Liver (tissue), 9 donors: ENCODE measurements around the gene ZNF738. TPM values are rescaled to one million over a fixed set of nuclear protein-coding genes. Genes with fewer than 3 reads are reported as not detected.

Experiments
- DNase-seq: peaks from one replicate; pipeline ENCODE4 v3.0.0-alpha.2; 2017; ENCODE audit warnings: low spot score
- H3K27ac ChIP-seq, 2 donors: one replicate each; pipeline ENCODE4 v1.7.0; 2013; ENCODE audit warnings: inconsistent platforms in 2 of 2, low read length in 2 of 2, control low read depth in 1 of 2, low read depth in 1 of 2, mild to moderate bottlenecking in 1 of 2
- H3K27me3 ChIP-seq, 4 donors: one replicate each; pipeline versions ENCODE4 v1.6.1 to v1.7.0; 2013; ENCODE audit warnings: low read length in 3 of 4, inconsistent platforms in 1 of 4, mild to moderate bottlenecking in 1 of 4, moderate library complexity in 1 of 4; ENCODE audit not compliant: control insufficient read depth in 4 of 4, insufficient read depth in 4 of 4
- H3K36me3 ChIP-seq, 4 donors: one replicate each; pipeline versions ENCODE4 v1.6.1 to v1.7.0; 2013; ENCODE audit warnings: low read length in 3 of 4, mild to moderate bottlenecking in 3 of 4, low read depth in 1 of 4, moderate library complexity in 1 of 4; ENCODE audit not compliant: control insufficient read depth in 4 of 4, insufficient read depth in 3 of 4
- H3K4me1 ChIP-seq, 4 donors: one replicate each; pipeline versions ENCODE4 v1.6.1 to v1.7.0; 2013; ENCODE audit warnings: low read length in 3 of 4, mild to moderate bottlenecking in 3 of 4, moderate library complexity in 1 of 4; ENCODE audit not compliant: control insufficient read depth in 4 of 4, insufficient read depth in 4 of 4
- H3K4me3 ChIP-seq, 3 donors: one replicate each; pipeline versions ENCODE4 v1.6.1 to v1.7.0; 2013; ENCODE audit warnings: low read length in 3 of 3, control low read depth in 1 of 3, low read depth in 1 of 3, mild to moderate bottlenecking in 1 of 3
- H3K9ac ChIP-seq, 2 donors: one replicate each; pipeline ENCODE4 v1.7.0; 2013; ENCODE audit warnings: low read length in 2 of 2, mild to moderate bottlenecking in 2 of 2, moderate library complexity in 2 of 2, control low read depth in 1 of 2, low read depth in 1 of 2
- H3K9me3 ChIP-seq, 4 donors: one replicate each; pipeline versions ENCODE4 v1.6.1 to v1.7.0; 2013; ENCODE audit warnings: low read length in 3 of 4; ENCODE audit not compliant: control insufficient read depth in 4 of 4
- ATF3 ChIP-seq: IDR thresholded peaks from 2 replicates; pipeline ENCODE4 v1.6.1; 2016; ENCODE audit warnings: antibody characterized with exemption
- CTCF ChIP-seq: fragments of 150-350 bp; IDR thresholded peaks from 2 replicates; pipeline ENCODE4 v1.5.1; 2017; ENCODE audit warnings: improper control_type of control experiment, low read depth, low read length; ENCODE audit not compliant: missing input control
- EGR1 ChIP-seq, 2 donors: IDR thresholded peaks; 2 replicates each; pipeline ENCODE4 v1.6.1; 2016 to 2018; ENCODE audit warnings: antibody characterized with exemption in 2 of 2, low read depth in 2 of 2
- FOXA1 ChIP-seq: IDR thresholded peaks from 2 replicates; pipeline ENCODE4 v1.6.1; 2016; ENCODE audit warnings: antibody characterized with exemption
- FOXA2 ChIP-seq: IDR thresholded peaks from 2 replicates; pipeline ENCODE4 v1.6.1; 2016; ENCODE audit warnings: antibody characterized with exemption
- GABPA ChIP-seq, 2 donors: IDR thresholded peaks in 1 of 2; conservative IDR thresholded peaks in 1 of 2; 2 replicates each; pipeline ENCODE4 v1.6.1; 2016; ENCODE audit warnings: antibody characterized with exemption in 2 of 2, mild to moderate bottlenecking in 1 of 2, moderate library complexity in 1 of 2
- HNF4A ChIP-seq, 2 donors: conservative IDR thresholded peaks; 2 replicates each; pipeline ENCODE4 v1.6.1; 2016; ENCODE audit warnings: antibody characterized with exemption in 2 of 2, mild to moderate bottlenecking in 2 of 2
- HNF4G ChIP-seq: IDR thresholded peaks from 2 replicates; pipeline ENCODE4 v1.6.1; 2016; ENCODE audit warnings: antibody characterized with exemption
- JUND ChIP-seq, 2 donors: IDR thresholded peaks; 2 replicates each; pipeline ENCODE4 v1.6.1; 2016; ENCODE audit warnings: antibody characterized with exemption in 2 of 2
- MAX ChIP-seq: IDR thresholded peaks from 2 replicates; pipeline ENCODE4 v1.6.1; 2016; ENCODE audit warnings: antibody characterized with exemption
- NR2F2 ChIP-seq: IDR thresholded peaks from 2 replicates; pipeline ENCODE4 v1.6.1; 2016; ENCODE audit warnings: antibody characterized with exemption
- RAD21 ChIP-seq, 2 donors: IDR thresholded peaks; 2 replicates each; pipeline ENCODE4 v1.6.1; 2016; ENCODE audit warnings: antibody characterized with exemption in 2 of 2, mild to moderate bottlenecking in 2 of 2
- REST ChIP-seq: IDR thresholded peaks from 2 replicates; pipeline ENCODE4 v1.6.1; 2016; ENCODE audit warnings: antibody characterized with exemption, mild to moderate bottlenecking
- RXRA ChIP-seq, 2 donors: IDR thresholded peaks; 2 replicates each; pipeline ENCODE4 v1.6.1; 2017 to 2018; ENCODE audit warnings: antibody characterized with exemption in 2 of 2, mild to moderate bottlenecking in 1 of 2
- SP1 ChIP-seq: IDR thresholded peaks from 2 replicates; pipeline ENCODE4 v1.6.1; 2018; ENCODE audit warnings: antibody characterized with exemption, mild to moderate bottlenecking
- TAF1 ChIP-seq: conservative IDR thresholded peaks from 2 replicates; pipeline ENCODE4 v1.6.1; 2016; ENCODE audit warnings: antibody characterized with exemption, mild to moderate bottlenecking
- YY1 ChIP-seq: IDR thresholded peaks from 2 replicates; pipeline ENCODE4 v1.6.1; 2016; ENCODE audit warnings: antibody characterized with exemption, mild to moderate bottlenecking
- ZBTB33 ChIP-seq: IDR thresholded peaks from 2 replicates; pipeline ENCODE4 v1.6.1; 2016; ENCODE audit warnings: antibody characterized with exemption
- WGBS: extraction: QIAGEN DNeasy Blood & Tissue Kit; methylation state at CpG from one replicate; pipeline ENCODE4 v1.1.7; 2013; 5-methylcytosine and 5-hydroxymethylcytosine counted together
- polyA plus RNA-seq, 2 donors: library from polyadenylated mRNA; stranded (reverse) in 1 of 2; unstranded in 1 of 2; fragments of 200-250 nt in 1 of 2; fragments of >200 nt in 1 of 2; fragmentation: Nextera tagmentation in 1 of 2; extraction: Ambion mirVana in 1 of 2; gene quantifications; one replicate each; pipeline versions ENCODE4 v1.2.1 to v1.2.3, GENCODE V29; 2013 to 2015
- total RNA-seq, 2 donors: library from RNA; depleted of rRNA; stranded (reverse); fragments of >200 nt; gene quantifications; one replicate each; pipeline ENCODE4 v1.2.3, GENCODE V29; 2014
- donor health status: healthy.
- donor health status: healthy.
- donor health status: healthy.
- donor health status: healthy.
- donor health status: healthy.

The ZNF738 gene
- total and polyA plus RNA-seq, 4 donors, result 0.29 to 4.5 (median 0.58) TPM

- Histone ChIP-seq H3K36me3 (peaks cover 0 to 2% (median under 1%) of the 10 kb centered on the region in 4 donors), H3K9me3 (peaks cover 0 to 2% (median 0%) of the 10 kb centered on the region in 4 donors), H3K4me1 (peaks cover 0 to 7% (median 5%) of the 10 kb centered on the region in 4 donors), H3K9ac (peak within 1 kb of the TSS; percentile 50 to 90), H3K27me3 (no peaks in the 10 kb centered on the region), H3K4me3 (peak within 1 kb of the TSS; percentile 79 to 91 (median 79)), H3K27ac (peak within 1 kb of the TSS; percentile 71 to 77)
- DNase-seq, result peak; percentile 87
- 1% methylated on average over 32 of the region's 32 CpGs for WGBS
- TF ChIP-seq GABPA (IDR thresholded peaks at IDR 0.05 in 1 of 2, conservative IDR thresholded peaks at IDR 0.05 in 1 of 2) (peak; percentile 35 to 81), FOXA1 (no peak), RAD21 (IDR thresholded peaks at IDR 0.05) (peak in 1 of 2 donors; percentile 2), CTCF (no peak), EGR1 (IDR thresholded peaks at IDR 0.05; ENCODE audit: low read depth in 2 of 2) (no peak), MAX (peak; percentile 19), REST (peak; percentile 80), ZBTB33 (no peak), RXRA (IDR thresholded peaks at IDR 0.05) (no peak), HNF4A (conservative IDR thresholded peaks at IDR 0.05) (peak; percentile 33 to 41), TAF1 (peak; percentile 97), YY1 (peak; percentile 94), JUND (IDR thresholded peaks at IDR 0.05) (no peak), NR2F2 (no peak), HNF4G (no peak), FOXA2 (no peak), ATF3 (no peak), SP1 (peak; percentile 54)
Observed at GRCh38 chr19:21328885-21329605, 29.8 kb upstream of the ZNF738 start, which contains the start of gene ZNF708. Gene ZNF708, minus strand, starts transcription at chr19:21329410. Its CDS starts 198 bp downstream, at chr19:21329212.
